PC-3 (cell line): ENCODE measurements around the gene ETV6. TPM values are rescaled to one million over a fixed set of nuclear protein-coding genes. Genes with fewer than 3 reads are reported as not detected.

Experiments used
- ATAC-seq: fragments of 200-7000 bp; cut with Tn5 transposase; 2 replicates; pipeline ENCODE4 v1.9.1; 2020; ENCODE audit warnings: mild to moderate bottlenecking, moderate library complexity
- BruUV-seq: library from RNA; stranded (reverse); fragments of 400-500 nt; replicated peaks from 2 replicates; lab custom pipeline; 2021; lab: Mats Ljungman, UMichigan
- CTCF ChIA-PET: fragments of 300-600 bp; sonication (Branson Sonifier 250); formaldehyde crosslinking; loops from one replicate; lab custom pipeline; 2022; ENCODE audit warnings: antibody characterized with exemption; lab: Charles Lee
- POLR2A ChIA-PET: fragments of 300-600 bp; sonication (Branson Sonifier 250); formaldehyde crosslinking; loops from one replicate; lab custom pipeline; 2022; ENCODE audit warnings: antibody characterized with exemption; ENCODE audit not compliant: unreplicated experiment; lab: Charles Lee
- DNase-seq: peaks from one replicate; pipeline ENCODE4 v3.0.0-alpha.2; 2015
- H2AFZ ChIP-seq: fragments of 300-600 bp; sonication (generic); 2 replicates; pipeline ENCODE4 v1.6.0; 2016; ENCODE audit warnings: antibody characterized with exemption, low read length
- H3F3A ChIP-seq: fragments of 300-600 bp; sonication (generic); one replicate; pipeline ENCODE4 v1.6.0; 2017; ENCODE audit warnings: antibody characterized with exemption, low read length, control low read depth, mild to moderate bottlenecking; ENCODE audit not compliant: unreplicated experiment
- H3K27ac ChIP-seq: fragments of 300-600 bp; sonication (generic); 2 replicates; pipeline ENCODE4 v1.5.1; 2016; ENCODE audit warnings: mild to moderate bottlenecking, low read length
- H3K27me3 ChIP-seq: fragments of 300-600 bp; sonication (generic); 2 replicates; pipeline ENCODE4 v1.6.1; 2016; ENCODE audit warnings: low read length, mixed read lengths
- H3K36me3 ChIP-seq: fragments of 300-600 bp; sonication (generic); 2 replicates; pipeline ENCODE4 v1.6.1; 2016; ENCODE audit warnings: low read depth, mixed run types, low read length, mixed read lengths
- H3K4me1 ChIP-seq: fragments of 300-600 bp; sonication (generic); 2 replicates; pipeline ENCODE4 v1.5.1; 2016; ENCODE audit warnings: low read length; ENCODE audit not compliant: insufficient read depth
- H3K4me2 ChIP-seq: fragments of 300-600 bp; sonication (generic); 2 replicates; pipeline ENCODE4 v1.6.0; 2016; ENCODE audit warnings: low read length
- H3K4me3 ChIP-seq: fragments of 300-600 bp; sonication (generic); 2 replicates; pipeline ENCODE4 v1.5.1; 2016; ENCODE audit warnings: mild to moderate bottlenecking, low read length, mixed read lengths
- H3K79me2 ChIP-seq: fragments of 300-600 bp; sonication (generic); 2 replicates; pipeline ENCODE4 v1.6.1; 2017; ENCODE audit warnings: low read length, mixed read lengths
- H3K9ac ChIP-seq: fragments of 300-600 bp; sonication (generic); 2 replicates; pipeline ENCODE4 v1.6.0; 2016; ENCODE audit warnings: mild to moderate bottlenecking, low read length
- H3K9me2 ChIP-seq: fragments of 300-600 bp; sonication (generic); replicated peaks from 2 replicates; pipeline ENCODE4 v1.6.1; 2016; ENCODE audit warnings: mixed run types, low read length, mixed read lengths
- H3K9me3 ChIP-seq: fragments of 300-600 bp; sonication (generic); 2 replicates; pipeline ENCODE4 v1.6.1; 2016; ENCODE audit warnings: low read length, mixed read lengths
- H4K20me1 ChIP-seq: fragments of 300-600 bp; sonication (generic); 2 replicates; pipeline ENCODE4 v1.6.1; 2016; ENCODE audit warnings: low read length, mixed read lengths
- EZH2 ChIP-seq: fragments of 300-600 bp; sonication (generic); IDR thresholded peaks from one replicate; pipeline ENCODE4 v1.6.1; 2017; ENCODE audit warnings: antibody characterized with exemption, mild to moderate bottlenecking, low read length; ENCODE audit not compliant: unreplicated experiment
- EZH2phosphoT487 ChIP-seq: fragments of 300-600 bp; sonication (generic); IDR thresholded peaks from 2 replicates; pipeline ENCODE4 v1.6.1; 2018; ENCODE audit warnings: mild to moderate bottlenecking, antibody characterized with exemption, low read length, borderline replicate concordance
- intact Hi-C: fragments of 100-400 bp; cut with micrococcal nuclease; formaldehyde crosslinking; loops from 2 replicates; pipeline ENCODE4 v1.9.0; 2023
- total RNA-seq: library from RNA; depleted of rRNA; stranded (reverse); fragments of >200 nt; gene quantifications from 2 replicates; pipeline ENCODE4 v1.2.3, GENCODE V29; 2014
- TF ChIP-seq, protein P1 (sequence below): fragments of 300-600 bp; sonication (generic); conservative IDR thresholded peaks from 2 replicates; pipeline ENCODE4 v1.5.1; 2017; ENCODE audit warnings: antibody characterized with exemption, low read depth, mild to moderate bottlenecking, low read length

Gene ETV6
- total RNA-seq, 1 experiment from 2014 or later: 5.0 TPM

DNA sequence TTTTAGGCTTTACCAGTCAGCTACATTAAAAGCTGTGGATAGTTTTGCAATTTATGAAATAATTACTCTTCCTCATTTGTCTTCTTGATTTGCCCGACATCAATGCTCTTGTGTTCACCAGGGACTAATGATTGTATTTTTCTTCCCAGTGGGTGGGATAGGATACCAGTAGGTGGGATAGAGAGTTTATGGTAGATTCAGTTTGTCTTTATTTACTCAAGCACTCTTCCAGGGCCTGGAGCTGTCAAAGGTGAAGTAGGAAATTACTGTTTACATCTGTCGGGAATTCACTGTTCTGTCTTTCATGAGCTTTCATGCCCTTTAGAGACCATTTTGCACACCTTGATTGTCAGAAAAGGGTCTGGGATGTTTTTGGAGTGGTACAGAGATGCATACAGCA lies 36.6 kb downstream of the ETV6 start:
- Histone ChIP-seq H2AFZ (no peak overlapping the region), H3K27me3 (no peaks in the 10 kb centered on the region), H3K9me3 (no peaks in the 10 kb centered on the region), H3K9me2 (no peaks in the 10 kb centered on the region), H3K79me2 (no peaks in the 10 kb centered on the region), H4K20me1 (no peaks in the 10 kb centered on the region), H3K36me3 (no peaks in the 10 kb centered on the region), H3K4me1 (peaks cover 6% of the 10 kb centered on the region; the same call in 1 of the 2 replicates), H3F3A (no peaks in the 10 kb centered on the region), H3K9ac (no peak overlapping the region), H3K4me2 (no peak overlapping the region), H3K4me3 (no peak overlapping the region), H3K27ac (no peak overlapping the region)
- ChIA-PET POLR2A (no interaction called here), CTCF (no interaction called here)
- intact Hi-C loops: no loop called here
- no peak for DNase-seq
- BruUV-seq: no TSS peak
- ATAC-seq: no peak
- TF ChIP-seq, protein P1, sequence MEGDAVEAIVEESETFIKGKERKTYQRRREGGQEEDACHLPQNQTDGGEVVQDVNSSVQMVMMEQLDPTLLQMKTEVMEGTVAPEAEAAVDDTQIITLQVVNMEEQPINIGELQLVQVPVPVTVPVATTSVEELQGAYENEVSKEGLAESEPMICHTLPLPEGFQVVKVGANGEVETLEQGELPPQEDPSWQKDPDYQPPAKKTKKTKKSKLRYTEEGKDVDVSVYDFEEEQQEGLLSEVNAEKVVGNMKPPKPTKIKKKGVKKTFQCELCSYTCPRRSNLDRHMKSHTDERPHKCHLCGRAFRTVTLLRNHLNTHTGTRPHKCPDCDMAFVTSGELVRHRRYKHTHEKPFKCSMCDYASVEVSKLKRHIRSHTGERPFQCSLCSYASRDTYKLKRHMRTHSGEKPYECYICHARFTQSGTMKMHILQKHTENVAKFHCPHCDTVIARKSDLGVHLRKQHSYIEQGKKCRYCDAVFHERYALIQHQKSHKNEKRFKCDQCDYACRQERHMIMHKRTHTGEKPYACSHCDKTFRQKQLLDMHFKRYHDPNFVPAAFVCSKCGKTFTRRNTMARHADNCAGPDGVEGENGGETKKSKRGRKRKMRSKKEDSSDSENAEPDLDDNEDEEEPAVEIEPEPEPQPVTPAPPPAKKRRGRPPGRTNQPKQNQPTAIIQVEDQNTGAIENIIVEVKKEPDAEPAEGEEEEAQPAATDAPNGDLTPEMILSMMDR: no peak
- TF ChIP-seq EZH2 (no peak), EZH2phosphoT487 (no peak)

DNA sequence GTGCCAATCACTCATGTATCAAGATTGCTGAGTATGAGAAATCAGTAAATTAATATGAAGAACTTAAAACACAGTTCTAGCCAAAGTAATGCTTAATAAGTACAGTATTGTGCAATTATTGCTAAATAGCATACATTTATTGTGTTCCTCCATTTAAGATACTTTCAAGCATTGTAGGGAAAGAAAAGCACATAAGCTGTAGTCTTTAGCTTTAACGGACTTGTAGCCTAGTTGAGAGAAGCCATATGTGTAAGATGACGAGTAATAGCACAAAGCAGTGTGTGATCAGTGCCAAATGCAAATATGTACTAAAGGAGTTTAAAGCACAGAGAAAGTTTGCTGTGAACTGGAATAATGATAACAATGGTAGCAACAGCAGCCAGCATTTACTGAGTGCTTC lies 38.1 kb downstream of the ETV6 start:
- H3K79me2 ChIP-seq: no peaks in the 10 kb centered on the region
- H3K4me3 ChIP-seq: no peak overlapping the region
- no peak overlapping the region for H3K4me2 ChIP-seq
- no peaks in the 10 kb centered on the region for H3K9me2 ChIP-seq
- H3F3A ChIP-seq: no peaks in the 10 kb centered on the region
- H3K4me1 ChIP-seq: peaks cover 6% of the 10 kb centered on the region; the same call in 1 of the 2 replicates
- H4K20me1 ChIP-seq: no peaks in the 10 kb centered on the region
- DNase-seq (no peak), ATAC-seq (no peak)
- no peaks in the 10 kb centered on the region for H3K9me3 ChIP-seq
- H3K27me3 ChIP-seq: no peaks in the 10 kb centered on the region
- H3K36me3 ChIP-seq: no peaks in the 10 kb centered on the region
- POLR2A ChIA-PET: no interaction called here
- CTCF ChIA-PET: no interaction called here
- intact Hi-C loops: no loop called here
- no peak overlapping the region for H3K9ac ChIP-seq
- TF ChIP-seq, protein P1: no peak
- TF ChIP-seq EZH2 (no peak), EZH2phosphoT487 (no peak)
- H2AFZ ChIP-seq: no peak overlapping the region
- BruUV-seq: no TSS peak
- no peak overlapping the region for H3K27ac ChIP-seq

DNA sequence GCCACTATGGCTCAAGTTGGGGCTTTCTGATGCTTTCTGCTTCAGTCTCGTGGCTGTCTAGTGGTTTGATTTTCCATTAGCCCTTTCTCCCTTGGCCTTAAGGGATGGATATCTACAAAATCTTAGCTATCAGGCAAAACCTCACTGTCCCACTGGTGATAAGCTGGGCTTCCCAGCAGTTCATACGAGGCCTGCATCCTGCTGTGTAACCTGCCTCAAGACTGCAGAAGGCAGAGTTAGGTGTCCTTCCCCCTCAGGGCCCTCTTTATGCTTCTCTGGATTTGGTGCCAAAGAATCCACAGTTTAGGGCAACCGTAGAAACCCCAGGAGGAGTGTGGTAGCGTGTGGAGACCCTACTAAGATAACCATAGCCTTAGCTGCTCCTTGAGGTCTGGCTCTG lies 38.9 kb downstream of the ETV6 start:
- no TSS peak for BruUV-seq
- Histone ChIP-seq H3K79me2 (no peaks in the 10 kb centered on the region), H3K9me2 (no peaks in the 10 kb centered on the region), H3K9ac (no peak overlapping the region), H3K4me3 (no peak overlapping the region), H3K4me1 (peaks cover 6% of the 10 kb centered on the region; the same call in 1 of the 2 replicates), H4K20me1 (no peaks in the 10 kb centered on the region), H3K36me3 (no peaks in the 10 kb centered on the region), H3K27ac (no peak overlapping the region), H3K4me2 (no peak overlapping the region), H2AFZ (no peak overlapping the region), H3K9me3 (no peaks in the 10 kb centered on the region), H3K27me3 (no peaks in the 10 kb centered on the region), H3F3A (no peaks in the 10 kb centered on the region)
- ChIA-PET CTCF (no interaction called here), POLR2A (no interaction called here)
- TF ChIP-seq, protein P1: no peak
- TF ChIP-seq EZH2 (no peak), EZH2phosphoT487 (no peak)
- no peak for ATAC-seq
- DNase-seq: no peak
- intact Hi-C loops: no loop called here
